ENCODE data around the gene PLSCR1.

Gene PLSCR1

DNA sequence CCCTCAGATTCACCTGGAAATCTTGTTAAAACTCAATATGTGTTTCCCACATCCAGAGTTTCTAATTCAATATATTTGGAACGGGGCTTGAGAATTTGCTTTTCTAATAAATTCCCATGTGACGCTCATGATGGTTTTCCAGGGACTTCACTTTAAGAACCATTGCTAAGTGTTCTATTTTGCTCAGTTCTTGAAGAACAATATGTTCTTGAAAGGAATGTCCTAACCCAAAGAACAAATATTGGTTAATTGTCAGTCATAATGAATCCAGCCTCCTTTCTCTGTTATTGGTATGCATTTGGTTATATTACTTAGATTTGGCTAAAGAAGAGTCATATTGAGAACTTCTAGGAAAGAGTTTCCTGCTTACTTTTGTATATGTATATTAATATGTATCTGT lies 70.7 kb downstream of the PLSCR1 start:
- DNase-seq: no peak

DNA sequence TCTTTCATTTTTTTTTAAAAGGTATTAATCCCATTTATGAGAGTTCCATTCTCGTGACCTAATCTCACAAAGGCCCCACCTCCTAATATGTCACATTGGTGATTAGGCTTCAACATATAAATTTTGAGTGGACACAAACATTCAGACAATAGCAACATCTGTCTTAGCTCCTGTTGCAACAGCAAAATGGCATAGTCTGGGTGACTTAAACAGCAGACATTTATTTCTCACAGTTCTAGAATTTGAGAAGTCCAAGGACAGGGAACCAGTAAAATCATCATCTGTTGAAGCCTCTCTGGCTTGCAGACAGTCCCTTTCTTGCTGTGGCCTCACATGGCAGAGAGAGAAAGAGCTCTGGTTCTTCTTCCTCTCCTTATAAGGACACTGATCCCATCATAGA lies 71.8 kb downstream of the PLSCR1 start:
- DNase-seq: no peak

DNA sequence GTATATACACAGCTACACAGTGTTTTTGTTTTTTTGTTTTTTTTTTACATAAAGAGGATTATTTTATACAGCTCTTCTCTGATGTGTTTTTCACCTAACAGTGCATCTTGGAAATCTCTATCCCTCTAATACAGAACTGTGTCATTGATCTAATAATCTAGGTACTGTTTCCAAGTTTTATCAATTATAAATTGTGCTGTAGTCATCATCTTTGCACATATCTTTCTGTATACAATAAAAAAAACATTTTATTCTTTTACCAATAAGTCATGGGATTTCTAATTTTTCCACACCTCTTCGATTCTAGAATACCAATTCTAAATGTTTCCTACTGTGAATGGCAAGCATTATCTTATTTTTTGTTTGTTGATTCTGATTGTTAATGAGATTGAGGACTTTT lies 73.4 kb downstream of the PLSCR1 start:
- DNase-seq: no peak

DNA sequence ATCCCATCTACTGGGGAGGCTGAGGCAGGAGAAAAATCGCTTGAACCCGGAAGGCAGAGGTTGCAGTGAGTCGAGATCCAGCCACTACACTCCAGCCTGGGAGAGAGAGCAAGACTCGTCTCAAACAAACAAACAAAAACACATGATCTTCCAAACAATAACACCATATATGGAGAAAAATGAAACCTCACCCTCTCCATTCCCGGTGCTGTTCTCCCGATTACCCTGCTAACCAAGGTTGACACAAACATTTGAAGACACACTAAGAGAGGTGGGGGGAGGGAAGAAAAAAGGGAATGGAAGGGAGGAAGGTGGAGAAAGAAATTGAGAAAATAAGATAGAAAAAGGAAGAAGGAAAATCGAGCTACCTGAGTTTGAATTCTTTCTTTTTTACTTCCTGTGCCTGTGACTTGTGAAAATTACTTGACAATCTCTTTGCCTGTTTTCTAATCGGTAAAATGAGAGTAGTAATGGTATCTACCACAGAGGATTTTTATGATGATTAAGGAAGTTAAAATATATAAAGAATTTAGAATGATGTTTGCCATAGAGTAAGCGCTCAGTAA lies 73.9 kb downstream of the PLSCR1 start:
- DNase-seq: no peak

DNA sequence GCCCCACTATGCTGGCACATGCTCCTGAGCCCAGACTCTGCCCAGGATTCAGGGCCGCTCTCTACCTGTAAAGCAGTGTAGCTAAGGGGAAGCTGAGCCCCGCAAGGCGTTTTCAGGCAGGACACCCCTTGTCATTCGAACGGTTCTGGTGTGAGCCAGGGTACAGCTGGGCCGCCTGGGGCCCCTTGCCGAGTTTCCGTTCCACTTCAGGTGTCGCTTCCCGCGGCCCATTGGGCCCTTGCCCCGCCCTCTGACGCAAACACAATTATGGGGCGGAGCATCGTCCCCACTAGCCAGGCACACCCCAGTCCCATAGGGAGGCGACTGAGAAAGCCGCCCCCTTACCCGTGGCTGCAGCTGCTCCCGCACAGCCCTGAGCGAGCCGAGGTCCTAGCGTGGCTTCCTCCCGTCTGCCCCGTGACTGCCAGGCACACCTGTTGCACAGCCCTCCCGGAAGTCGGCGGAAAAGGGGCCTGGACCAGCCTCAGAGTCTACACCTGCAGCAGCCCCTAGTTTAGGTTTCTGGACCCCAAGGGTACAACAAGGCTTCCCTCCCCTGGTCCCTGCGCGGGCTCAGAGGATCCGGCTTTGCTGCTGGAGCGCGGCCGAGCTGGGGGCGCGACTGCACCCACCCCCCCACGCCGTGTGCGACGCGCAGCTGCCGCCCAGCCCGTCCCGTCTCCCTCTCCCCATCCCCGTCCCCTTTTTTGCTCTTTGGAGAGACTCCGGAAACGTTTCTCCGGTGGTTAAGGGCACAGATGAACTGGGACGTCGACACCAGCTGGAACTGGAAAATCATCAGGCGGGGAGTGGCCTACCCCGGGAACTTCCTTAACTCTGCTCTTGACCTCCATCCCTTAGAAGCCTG lies 75.0 kb downstream of the PLSCR1 start, which contains the start of gene PLSCR2:
Gene PLSCR2 (minus strand): TSS at position 412 of the 868 bp plus-strand sequence. CDS start 9,657 bp downstream, outside the sequence.
- peak in 28 of 51 donors; percentile 2 to 50 (median 22) for DNase-seq

DNA sequence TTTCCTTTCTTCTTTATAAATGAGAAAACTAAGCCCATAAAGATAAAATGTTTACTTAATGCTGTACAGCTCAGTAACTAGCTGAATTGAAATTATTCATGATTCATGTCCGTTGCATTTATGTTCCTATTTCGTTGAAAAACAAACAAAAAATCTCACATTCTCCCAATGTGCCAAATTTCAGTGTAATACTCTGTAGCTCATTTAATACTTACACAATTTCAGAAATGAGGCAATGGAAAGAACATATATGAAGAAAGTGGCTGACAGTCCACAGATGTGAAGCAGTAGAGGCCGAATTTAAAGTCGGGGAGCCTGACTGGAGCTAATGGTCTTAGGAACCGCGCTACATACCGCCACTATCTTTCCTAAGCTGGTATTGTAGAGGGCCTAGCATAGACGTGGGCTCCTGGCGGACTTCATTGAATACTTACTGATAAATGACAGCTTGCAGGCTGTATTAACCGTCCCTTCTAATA lies 75.7 kb downstream of the PLSCR1 start:
- no peak for DNase-seq

DNA sequence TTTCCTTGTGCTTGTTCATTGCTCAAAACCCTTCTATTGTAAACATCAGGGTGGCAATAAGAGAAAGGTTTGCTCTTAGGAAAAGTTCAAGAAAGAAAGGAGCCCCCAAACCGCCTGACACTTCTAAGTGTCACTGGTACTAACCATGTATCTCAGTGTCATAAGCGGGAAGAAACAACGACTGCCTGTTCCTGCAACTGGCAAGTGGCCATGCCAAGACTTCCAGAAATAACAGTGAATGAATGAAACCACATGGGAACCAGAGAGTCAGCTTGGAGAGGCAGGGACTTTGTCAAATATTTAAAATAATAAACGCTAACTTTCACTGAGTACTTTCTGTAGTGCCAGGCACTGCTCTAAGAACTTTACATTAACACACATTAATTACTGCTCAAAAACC lies 76.2 kb downstream of the PLSCR1 start:
- DNase-seq: peak in 2 of 51 donors; percentile 0 to 19

DNA sequence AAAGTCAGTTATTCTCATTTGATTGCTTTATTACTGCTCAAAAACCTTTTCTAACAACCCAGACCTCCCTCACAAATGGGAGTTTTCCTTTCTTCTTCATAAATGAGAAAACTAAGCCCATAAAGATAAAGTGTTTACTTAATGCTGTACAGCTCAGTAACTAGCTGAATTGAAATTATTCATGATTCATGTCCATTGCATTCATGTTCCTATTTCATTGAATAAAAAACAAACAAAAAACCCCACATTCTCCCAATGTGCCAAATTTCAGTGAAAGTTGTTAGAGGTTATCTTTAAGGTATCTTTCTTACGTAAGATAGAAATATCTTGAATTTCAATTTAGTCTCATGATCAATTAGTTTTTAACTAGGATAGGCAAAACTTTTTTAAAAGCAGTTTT lies 77.8 kb downstream of the PLSCR1 start:
- no peak for DNase-seq

DNA sequence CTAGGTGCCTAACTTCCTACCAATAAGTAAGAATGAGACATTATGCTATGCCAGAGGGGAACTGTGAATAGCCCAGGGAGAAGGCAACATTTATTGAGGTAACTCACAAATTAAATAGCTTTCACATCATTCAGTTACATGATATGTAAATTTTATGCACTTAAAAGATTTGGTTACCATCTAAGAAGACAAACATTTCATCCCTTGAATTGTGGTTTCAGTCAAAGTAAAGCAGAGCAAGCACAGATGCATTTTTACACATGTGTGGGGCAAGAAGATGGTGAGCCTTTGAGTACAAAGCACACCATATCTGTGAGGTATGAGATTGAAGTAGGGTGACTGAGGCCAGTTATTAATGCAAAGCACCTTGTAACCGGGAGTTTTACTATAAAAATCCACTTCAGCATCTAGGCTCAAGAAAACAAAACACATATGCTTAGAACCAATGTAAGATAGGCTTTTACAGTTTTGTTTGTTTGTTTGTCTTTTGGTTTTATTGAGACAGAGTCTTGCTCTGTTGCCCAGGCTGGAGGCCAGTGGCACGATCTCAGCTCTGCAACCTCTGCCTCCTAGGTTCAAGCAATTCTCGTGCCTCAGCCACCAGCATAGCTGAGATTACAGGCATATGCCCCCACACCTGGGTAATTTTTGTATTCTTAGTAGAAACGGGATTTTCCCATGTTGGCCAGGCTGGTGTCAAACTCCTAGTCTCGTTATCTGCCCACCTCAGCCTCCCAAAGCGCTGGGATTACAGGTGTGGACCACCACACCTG lies 78.5 kb downstream of the PLSCR1 start:
- no peak for DNase-seq
